Fibroblast of villous mesenchyme (primary cell): Measurements from ENCODE around the gene PRRG4. TPM values are rescaled to one million over a fixed set of nuclear protein-coding genes. Genes with fewer than 3 reads are reported as not detected.
"Not testable (repeated sequence)": the region's sequence is repeated elsewhere in the genome, so short reads cannot be mapped to it uniquely, and the experiment has no call there.

Source experiments
- DNase-seq: peaks from one replicate; pipeline ENCODE4 v3.0.0-alpha.2; 2010; ENCODE audit warnings: low read depth
- H3K4me3 ChIP-seq: 2 replicates; pipeline ENCODE4 v1.5.1; 2011; ENCODE audit warnings: low read depth, mild to moderate bottlenecking, low read length
- CTCF ChIP-seq: IDR thresholded peaks from 2 replicates; pipeline ENCODE4 v1.5.1; 2012; ENCODE audit warnings: low read depth, mild to moderate bottlenecking, low read length; ENCODE audit not compliant: insufficient read depth
- total RNA-seq: library from RNA; depleted of rRNA; stranded (reverse); fragments of >200 nt; gene quantifications from 2 replicates; pipeline ENCODE4 v1.2.3, GENCODE V29; 2012

PRRG4 gene
- total RNA-seq, 1 donor, result under 0.01 TPM

- TF ChIP-seq CTCF, result no peak
- no peak for DNase-seq
- no peak overlapping the region for H3K4me3 ChIP-seq
These were observed 10.5 kb upstream of the PRRG4 start for GRCh38 chr11:32819187-32819586.

GRCh38 chr11:32820497-32820896 is 9.2 kb upstream of the PRRG4 start:
- TF ChIP-seq CTCF, result no peak
- no peak overlapping the region for H3K4me3 ChIP-seq
- no peak for DNase-seq

- DNase-seq, result no peak
These were observed 8.2 kb upstream of the PRRG4 start for GRCh38 chr11:32821517-32821916.

GRCh38 chr11:32821917-32822560 is 7.7 kb upstream of the PRRG4 start:
- TF ChIP-seq CTCF, result no peak
- DNase-seq, result no peak
- no peak overlapping the region for H3K4me3 ChIP-seq

More at GRCh38 chr11:32821517-32821916, 8.2 kb upstream of the PRRG4 start:
- H3K4me3 ChIP-seq, result no peak overlapping the region
- no peak for TF ChIP-seq CTCF

GRCh38 chr11:32823617-32824016 is 6.1 kb upstream of the PRRG4 start:
- DNase-seq, H3K4me3 ChIP-seq: not testable (repeated sequence)

- H3K4me3 ChIP-seq, result no peak overlapping the region
- DNase-seq, result no peak
- TF ChIP-seq CTCF, result no peak
These were observed 3.6 kb upstream of the PRRG4 start for GRCh38 chr11:32826113-32826512.

GRCh38 chr11:32827276-32827675 is 2.5 kb upstream of the PRRG4 start:
- no peak for DNase-seq

More at GRCh38 chr11:32827276-32827675, 2.5 kb upstream of the PRRG4 start:
- H3K4me3 ChIP-seq, result no peak overlapping the region
- TF ChIP-seq CTCF, result no peak
